GM21367 (cell line): ENCODE data around the gene BHLHE40.

Source experiments
- ATAC-seq: cut with Tn5 transposase; IDR thresholded peaks from one replicate; pipeline ENCODE4 v1.9.1; 2021; ENCODE audit not compliant: unreplicated experiment

Gene BHLHE40

DNA sequence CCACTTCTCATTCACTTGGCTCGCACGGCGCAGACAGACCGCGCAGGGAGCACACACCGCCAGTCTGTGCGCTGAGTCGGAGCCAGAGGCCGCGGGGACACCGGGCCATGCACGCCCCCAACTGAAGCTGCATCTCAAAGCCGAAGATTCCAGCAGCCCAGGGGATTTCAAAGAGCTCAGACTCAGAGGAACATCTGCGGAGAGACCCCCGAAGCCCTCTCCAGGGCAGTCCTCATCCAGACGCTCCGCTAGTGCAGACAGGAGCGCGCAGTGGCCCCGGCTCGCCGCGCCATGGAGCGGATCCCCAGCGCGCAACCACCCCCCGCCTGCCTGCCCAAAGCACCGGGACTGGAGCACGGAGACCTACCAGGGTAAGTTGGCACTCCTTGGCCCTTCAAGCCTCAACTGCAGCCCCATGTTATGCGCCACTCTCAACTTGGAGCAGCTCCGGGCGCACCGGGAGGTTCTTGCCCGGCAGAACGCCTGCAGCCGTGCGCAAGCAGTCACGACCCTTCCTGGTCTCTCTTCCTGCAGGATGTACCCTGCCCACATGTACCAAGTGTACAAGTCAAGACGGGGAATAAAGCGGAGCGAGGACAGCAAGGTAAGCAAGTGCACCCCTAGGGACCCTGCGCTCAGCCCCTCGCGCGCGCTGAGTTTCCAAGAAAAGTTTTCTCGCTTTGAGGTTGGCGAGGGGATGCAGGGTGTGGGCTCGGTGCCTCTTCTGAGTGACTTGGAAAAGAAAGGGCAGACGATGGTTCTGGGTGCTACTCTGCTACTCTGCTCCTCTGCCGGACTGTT is at the start of gene BHLHE40:
TSS of gene BHLHE40 (plus strand) at position 10 of the 801 bp plus-strand sequence. CDS start at position 292, 282 bp downstream.
- peak; percentile 0 for ATAC-seq

DNA sequence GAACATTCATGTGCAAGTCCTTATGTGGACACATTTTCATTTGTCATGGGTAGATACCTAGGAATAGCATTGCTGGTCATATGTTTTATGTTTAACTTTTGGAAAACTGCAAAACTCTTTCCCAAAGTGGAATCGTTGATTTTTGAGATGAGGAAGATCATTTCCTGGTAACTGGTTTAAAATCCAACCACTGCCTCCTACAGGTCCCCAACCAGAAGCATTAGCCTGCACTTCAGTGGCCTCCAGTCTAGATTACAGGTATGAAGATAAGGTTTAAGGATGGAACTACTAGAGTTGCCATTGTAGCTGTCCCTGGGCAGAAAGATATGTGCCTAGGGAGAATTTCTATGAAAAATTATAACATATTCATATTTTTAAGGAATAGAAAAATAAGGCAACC is 48.7 kb upstream of the BHLHE40 start:
- ATAC-seq: no peak

DNA sequence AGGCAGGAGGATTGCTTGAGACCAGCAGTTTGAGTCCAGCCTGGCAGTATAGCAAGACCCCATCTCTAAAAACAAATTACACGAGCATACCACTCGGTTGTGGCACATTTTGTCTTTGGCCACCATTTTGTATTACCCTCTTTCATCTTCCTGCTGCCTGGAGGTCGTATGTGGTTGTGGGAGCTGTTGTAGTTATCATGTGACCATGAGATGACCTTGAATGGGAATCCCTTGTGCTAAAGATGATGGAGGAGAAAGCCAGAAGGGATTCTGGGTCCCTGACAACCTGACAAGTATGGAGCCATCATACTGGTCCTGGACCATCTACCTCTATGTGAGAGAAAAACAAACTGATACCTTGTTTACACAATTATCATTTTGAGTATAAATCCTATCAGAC is 45.2 kb upstream of the BHLHE40 start:
- ATAC-seq: no peak

DNA sequence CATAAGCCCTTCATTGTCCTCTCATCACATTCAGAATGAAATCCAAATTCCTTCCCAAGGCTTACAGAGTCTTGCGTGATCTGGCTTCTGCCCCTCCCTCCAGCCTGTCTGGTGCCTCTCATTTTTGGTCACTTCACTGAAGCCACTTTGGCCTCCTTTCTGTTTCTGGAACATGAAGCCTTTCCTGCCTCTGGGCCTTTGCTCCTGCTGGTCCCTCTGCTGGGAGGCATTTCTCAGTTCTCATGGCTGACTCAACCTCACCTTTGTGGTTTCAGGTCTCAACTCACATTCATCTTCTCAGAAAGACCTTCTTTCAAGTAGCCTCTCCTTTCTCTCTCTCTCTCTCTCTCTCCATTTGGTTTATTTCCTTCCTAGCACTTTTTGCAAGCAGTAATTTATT is 43.9 kb upstream of the BHLHE40 start:
- no peak for ATAC-seq

DNA sequence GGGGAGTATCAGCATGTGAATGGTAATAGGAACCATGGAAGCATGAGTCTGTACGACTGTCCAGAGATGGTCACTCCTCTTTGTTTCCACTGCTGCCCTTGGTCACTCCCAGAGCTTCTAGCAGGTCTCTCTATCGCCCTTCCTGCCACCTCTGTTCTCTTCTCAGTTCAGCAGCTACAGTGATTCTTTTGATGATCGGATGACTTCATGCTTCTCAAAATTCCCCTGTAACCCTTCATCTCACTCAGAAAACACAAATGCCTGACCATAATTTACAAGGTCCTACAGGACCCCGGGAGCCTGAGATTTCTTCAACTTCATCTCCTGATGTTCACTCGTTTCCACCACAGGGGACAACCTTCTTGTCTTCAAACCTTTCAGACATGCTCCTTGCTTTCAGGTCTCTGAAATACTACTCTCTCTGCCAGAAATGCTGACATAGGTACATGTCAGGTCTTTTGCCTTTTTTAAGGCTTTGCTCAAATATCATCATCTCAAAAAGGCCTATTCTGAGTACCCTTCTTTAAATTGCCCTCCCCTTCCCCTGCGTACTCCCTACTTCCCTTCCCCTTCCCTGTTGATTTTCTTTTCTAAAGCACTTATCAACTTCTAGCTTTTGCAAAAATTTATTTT is 42.1 kb upstream of the BHLHE40 start:
- no peak for ATAC-seq

DNA sequence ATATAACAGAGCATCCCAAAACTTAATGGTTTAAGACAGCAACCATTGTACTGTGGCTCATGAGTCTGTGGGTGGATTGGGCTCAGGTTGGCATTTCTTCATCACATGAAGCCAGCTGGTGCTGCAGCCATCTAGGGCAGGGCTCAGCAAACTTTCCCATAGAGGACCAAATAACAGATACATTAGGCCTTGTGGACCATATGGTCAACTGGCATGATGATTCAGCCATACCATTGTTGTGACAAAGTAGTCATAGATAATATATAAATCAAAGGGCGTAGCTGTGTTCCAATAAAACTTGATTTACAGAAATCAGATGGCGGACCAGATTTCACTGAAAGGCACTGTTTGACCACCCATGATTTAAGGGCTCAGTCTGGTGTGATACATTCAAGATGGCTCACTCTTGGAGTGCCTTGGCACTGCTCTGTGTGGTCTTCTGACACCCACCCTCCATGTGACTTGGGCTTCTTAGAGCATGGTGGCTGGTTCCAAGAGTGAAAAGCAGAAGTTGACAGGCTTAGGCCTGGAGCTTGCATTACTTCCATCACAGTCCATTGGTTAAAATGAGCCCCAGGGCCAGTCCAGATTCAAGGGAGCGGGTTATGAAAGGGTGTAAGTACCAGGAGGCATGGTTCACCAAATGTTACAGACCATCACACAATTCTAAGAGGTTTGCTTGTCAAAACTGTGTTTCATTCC is 40.8 kb upstream of the BHLHE40 start:
- ATAC-seq: no peak

DNA sequence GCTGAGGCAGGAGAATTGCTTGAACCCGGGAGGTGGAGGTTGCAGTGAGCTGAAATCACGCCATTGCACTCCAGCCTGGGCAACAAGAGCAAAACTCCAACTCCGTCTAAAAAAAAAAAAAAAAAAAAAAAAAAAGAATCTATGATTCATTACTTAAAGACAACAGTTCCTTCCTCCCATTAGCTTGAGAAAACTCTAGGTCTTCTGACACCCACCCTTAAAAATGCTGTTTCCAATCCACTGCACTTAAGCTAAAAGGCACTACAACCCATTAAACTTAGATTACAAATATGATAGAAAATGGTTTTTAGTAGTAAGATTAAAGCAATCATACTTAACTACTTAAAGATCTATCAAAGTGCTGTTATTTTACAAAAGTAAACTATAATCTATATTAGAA is 40.0 kb upstream of the BHLHE40 start:
- ATAC-seq: no peak

DNA sequence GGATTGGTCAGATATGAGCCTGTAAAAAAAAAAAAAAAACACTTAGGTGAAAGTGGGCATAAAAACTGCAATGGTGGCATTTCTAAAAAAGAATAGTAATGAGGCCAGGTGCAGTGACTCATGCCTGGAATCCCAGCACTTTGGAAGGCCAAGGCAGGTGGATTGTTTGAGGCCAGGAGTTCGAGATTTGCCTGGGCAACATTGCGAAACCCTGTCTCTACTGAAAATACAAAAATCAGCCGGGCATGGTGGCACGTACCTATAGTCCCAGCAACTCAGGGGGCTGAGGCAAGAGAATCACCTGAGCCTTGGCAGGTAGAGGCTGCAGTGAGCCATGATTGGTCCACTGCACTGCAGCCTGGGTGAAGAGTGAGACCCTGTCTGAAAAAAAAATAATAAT is 38.3 kb upstream of the BHLHE40 start:
- ATAC-seq: no peak

DNA sequence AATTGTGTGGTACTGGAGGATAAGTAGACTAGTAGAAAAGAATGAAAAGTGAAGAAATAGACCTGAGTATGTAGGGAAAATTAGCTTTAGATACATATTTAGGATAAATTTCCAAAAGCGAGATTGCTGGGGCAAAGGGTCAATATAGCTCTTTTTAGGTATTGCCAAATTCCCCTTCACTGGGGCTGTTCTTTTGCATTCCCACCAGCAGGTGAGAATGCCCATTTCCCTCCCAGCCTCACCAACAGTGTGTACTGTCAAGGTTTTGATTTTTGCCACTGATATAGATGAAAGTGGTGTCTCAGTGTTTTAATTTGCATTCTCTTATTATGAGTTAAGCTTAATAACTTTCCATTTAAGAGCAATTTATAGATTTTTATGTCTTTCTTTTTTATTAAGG is 35.7 kb upstream of the BHLHE40 start:
- no peak for ATAC-seq

DNA sequence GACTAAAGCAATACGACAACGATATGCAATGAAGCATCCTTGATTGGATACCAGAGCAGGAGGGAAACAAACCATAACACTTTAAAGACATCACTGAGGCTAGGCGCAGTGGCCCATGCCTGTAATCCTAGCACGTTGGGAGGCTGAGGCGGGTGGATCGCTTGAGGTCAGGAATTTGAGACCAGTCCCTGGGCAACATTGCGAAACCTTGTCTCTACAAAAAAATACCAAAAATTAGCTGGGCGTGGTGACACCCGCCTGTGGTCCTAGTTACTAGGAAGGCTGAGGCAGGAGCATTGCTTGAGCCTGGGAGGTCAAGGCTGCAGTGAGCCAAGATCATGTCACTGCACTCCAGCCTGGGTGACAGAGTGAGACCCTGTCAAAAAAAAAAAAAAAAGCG is 33.9 kb upstream of the BHLHE40 start:
- ATAC-seq: no peak

DNA sequence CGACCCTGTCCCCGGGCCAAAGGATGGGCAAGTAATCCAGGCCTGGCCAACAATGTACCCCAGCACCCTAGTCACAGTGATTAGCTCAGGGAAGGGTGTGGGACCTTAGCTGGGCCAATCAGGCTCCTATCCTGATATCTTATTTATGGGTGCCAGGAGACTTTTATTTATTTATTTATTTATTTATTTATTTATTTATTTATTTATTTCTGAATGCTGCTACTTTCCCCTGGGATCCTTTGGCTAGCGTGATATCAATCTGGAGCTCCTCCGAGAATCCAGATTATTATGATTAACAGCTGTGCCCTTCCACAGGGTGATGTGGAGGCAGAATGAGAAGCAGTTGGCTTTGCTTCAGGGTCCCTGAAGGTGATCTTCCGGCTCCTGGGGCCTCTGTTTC is 32.2 kb upstream of the BHLHE40 start:
- no peak for ATAC-seq

DNA sequence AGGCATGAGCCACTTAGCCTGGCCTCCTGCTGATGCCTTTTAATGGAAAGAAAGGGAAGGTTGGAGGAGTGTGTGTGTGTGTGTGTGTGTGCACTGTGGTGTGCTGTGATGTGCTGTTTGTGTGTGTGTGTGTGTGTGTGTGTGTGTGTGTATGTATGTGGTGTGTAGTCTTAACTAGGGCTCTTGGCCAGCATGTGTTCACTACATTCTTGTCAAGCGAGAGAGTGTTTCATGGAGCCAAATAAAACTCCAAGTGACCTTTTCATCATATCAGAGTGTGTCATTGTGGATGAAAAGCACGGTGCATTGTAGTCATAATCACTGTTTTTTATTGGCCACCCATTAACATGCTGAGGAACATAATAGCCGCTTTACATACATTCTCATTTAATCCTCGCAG is 30.8 kb upstream of the BHLHE40 start:
- ATAC-seq: no peak

DNA sequence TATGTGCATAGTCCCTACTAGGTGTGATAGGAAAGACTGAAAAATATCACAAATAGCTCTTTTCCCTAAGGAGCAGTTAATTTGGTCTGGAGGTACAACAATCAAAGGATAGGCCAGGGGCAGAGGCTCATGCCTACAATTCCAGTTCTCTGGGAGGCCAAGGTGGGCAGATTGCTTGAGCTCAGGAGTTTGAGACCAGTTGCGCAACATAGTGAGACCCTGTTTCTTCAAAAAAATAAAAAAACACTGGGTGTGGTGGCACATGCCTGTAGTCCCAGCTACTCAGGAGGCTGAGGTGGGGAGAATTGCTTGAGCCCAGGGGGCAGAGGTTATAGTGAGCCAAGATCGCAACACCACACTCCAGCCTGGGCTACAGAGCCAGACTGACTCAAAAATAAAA is 30.2 kb upstream of the BHLHE40 start:
- no peak for ATAC-seq

DNA sequence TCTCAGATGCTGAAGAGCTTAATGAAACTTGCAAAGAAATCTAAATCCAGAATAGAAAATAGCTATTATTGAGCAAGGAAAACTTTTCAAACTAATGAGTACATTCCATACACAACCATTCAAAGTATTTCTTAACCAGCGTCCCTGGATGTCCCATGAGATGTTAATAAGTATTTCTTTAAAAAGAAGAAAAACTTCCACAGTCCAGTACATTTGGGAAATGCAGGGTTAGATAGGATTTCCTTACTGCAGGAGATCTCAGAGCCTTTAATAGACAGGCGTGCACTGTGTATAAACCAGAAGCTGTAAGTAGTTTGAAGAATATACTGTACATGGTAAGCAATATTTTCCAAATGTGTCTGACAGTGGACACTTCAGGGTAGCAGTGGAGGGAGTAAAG is 29.6 kb upstream of the BHLHE40 start:
- no peak for ATAC-seq

DNA sequence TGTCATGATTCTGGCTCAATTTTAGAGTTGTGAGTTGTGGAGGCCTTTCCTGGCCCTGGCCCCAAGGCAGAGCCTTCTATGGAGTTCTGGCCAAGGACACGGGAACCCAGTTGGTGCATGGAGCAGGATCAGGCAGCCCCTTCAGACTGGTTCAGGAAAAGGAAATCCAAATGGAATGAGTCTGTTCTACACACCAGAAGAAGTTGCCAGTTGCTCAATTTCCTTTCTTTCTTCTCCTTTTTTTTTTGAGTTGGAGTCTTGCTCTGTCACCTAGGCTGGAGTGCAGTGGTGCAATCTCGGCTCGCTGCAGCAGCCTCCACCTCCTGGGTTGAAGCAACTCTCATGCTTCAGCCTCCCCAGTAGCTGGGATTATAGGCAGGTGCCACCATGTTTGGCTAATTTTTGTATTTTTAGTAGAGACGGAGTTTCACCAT is 28.9 kb upstream of the BHLHE40 start:
- ATAC-seq: no peak

DNA sequence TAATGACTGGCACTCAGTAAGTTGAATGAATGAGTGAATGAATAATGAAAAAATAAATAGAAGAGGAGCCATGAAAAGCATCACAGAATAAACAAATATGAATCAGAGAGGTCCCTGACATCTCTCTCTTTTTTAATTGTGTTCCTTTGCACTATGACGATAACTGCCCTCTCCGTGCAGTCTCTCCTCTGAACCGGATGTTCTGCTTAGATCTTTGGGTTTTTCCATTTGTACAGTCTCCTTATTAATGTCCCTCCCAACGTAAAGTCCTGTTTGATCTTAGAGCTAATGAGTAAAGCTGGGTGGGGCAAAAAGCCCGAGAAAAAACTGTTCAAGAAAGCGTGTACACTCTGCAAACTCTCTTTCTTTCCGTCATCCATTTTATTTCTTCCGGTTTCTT is 28.3 kb upstream of the BHLHE40 start:
- ATAC-seq: no peak

DNA sequence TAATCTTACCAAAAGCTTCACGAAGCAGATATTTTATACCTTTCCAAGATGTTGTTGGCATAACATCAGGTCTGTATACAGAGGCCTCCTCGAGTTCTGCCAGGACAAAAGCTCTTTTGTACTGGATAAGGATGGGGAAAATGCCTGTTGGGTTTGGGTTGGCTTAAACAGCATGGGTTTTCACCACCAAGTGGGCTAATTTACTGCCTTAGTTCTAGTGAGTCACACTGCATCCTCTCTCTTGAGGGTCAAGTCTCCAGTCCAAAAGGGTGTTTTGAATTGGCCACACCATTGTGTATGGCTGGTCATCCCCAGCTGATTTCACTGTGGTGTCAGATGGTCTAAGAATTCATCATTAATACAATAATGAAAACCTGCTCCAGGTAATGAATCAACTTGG is 26.1 kb upstream of the BHLHE40 start:
- no peak for ATAC-seq

DNA sequence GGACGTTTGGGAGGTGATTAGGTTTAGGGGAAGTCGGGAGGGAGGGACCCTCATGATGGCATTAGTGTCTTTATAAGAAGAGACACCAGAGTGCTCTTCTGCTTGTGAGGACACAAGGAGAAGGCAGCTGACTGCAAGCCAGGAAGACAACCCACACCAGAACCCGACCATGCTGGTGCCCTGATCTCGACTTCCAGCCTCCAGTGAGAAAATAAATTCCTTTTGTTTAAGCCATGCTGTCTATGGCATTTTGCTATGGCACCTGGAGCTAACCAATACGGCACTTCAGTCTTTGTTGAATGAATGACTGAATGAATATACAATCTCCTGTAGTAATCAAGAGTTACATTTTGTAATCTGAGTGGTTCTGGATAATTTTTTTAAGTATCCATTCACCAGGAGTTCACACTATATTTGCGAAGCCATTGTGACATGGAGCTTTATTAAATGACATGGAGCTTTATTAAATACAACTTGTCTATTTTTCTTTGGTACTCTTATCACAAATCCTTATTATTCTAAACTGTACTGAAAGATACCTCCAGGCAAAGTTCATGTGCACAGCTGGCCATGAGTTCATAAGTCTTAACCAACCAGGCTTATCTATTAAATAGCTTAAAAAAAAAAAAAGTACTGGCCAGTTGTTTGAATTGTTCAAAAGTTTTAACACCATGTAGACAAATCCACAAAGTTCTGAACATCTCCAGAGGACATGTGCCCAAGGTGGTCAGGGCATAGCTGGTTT is 24.8 kb upstream of the BHLHE40 start:
- no peak for ATAC-seq

DNA sequence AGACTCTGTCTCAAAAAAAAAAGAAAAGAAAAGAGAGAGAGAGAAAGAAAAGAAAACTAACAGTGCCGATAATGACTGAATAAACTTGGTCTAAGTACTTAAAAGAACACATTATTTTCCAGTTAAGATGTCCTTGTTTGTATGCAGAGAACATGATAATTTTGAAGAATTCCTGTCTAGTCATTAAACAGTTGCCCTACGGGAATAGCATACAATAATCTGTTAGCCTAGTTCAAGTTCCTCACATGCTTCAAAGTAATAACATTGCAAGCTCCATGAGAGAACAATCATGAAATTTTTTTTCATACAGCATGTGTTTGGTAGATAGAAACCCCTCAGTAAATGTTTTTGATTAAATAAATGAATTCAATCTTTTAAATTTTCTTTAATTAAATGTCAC is 23.1 kb upstream of the BHLHE40 start:
- ATAC-seq: no peak

DNA sequence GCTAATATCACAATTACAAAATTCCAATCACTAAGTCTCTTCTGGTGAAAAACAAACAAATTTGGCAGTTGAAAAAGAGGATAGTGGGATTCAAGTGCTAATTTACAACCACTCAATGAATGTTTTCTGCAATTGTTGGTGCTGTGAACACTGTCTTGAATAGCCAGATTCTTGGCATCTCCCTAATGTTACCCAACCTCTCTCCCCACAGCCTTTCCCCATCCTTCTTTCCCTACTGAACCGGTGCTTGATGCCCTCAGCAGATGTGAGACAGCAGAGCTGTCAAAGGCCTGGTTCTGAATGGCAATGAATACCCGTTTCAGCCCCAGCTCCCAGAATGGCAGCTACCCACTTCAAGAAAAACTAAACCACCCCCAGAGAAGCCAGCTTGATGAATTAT is 22.5 kb upstream of the BHLHE40 start:
- no peak for ATAC-seq

DNA sequence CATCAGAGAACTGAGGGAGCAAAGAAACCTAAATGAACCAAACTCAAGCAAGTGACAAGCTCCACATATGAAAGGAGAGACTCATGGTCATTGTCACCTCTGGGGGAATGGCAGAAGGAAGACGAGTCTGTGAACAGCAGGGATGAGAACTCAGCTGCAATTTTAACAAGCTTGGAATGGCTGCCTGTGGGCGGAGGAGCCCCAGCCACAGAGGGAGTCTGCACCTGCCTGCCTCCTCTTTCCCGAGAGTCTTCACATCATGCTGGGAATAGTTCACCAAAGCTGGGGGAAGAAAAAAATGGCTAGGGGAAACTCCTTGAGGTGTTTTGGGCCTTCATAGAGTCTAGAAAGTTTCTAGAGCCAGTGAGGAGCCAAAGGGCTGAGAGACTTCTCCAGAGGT is 21.3 kb upstream of the BHLHE40 start:
- no peak for ATAC-seq
